HG03039 (cell line): Measurements from ENCODE around the gene ELAVL3.

Experiments
- ATAC-seq: cut with Tn5 transposase; IDR thresholded peaks from one replicate; pipeline ENCODE4 v1.9.1; 2021; ENCODE audit warnings: mild to moderate bottlenecking, moderate library complexity; ENCODE audit not compliant: unreplicated experiment

ELAVL3 gene

DNA sequence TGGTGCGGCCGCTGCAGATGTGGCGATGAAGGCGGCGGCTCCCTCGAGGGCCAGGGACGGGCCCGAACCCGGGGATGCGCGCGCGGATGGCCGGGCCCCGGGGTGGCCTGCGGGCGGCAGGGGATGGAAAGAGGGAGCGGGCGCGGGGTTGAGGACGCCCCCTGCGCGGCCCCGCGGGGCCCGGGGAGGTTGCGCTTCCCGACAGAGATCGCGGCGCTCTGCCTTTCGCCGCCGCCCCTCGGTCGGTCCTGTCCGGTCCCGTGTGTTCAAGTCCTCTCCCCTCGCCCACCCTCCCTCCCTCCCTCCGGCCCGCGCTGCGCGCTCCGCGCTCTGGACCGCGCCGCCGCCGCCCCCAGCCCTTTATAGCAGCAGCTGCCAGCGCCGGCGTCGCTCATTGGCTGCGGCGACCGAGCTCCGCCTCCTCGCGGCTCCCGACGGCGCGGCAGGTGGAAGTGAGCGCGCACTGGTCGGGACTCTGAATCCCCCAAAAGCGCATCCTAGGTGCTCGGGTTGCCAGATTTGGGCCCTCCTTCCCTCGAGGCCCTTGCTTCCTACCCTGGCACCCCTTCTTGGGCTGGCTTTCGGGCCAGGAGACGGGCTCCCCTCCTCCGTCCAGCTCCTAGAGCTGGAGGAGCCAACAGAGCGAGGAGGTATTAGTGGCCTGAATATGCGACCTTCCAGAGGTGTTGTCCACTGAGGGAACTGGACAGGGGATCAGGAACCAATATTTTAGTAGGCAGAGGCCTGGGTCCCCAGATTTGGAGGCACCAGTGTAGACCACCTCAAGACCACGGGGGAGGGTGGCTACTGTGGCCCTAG lies at the start of gene ELAVL3:
Gene ELAVL3 (minus strand): TSS at position 332 of the 819 bp plus-strand sequence. CDS start 438 bp downstream, outside the sequence.
- ATAC-seq: no peak

DNA sequence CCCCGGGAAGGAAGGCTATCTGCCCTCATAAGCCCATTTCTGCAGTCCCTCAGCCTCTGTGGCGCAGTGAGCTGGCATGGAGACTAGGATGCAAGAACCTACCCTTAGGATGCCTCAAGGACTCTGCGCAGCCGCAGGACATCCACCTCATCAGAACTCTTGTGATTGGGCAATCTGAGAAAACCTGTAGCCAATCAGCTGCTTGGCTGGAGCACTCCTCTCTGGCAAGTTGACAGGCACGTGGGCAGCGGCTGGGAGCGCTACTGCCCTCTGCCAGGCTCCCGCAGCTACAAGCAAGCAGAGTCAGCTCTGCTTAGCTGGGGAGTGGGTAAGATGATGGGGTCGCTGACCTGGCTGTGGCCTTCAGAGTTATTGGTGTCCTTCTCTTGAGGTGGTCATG lies 49.6 kb upstream of the ELAVL3 start:
- no peak for ATAC-seq

DNA sequence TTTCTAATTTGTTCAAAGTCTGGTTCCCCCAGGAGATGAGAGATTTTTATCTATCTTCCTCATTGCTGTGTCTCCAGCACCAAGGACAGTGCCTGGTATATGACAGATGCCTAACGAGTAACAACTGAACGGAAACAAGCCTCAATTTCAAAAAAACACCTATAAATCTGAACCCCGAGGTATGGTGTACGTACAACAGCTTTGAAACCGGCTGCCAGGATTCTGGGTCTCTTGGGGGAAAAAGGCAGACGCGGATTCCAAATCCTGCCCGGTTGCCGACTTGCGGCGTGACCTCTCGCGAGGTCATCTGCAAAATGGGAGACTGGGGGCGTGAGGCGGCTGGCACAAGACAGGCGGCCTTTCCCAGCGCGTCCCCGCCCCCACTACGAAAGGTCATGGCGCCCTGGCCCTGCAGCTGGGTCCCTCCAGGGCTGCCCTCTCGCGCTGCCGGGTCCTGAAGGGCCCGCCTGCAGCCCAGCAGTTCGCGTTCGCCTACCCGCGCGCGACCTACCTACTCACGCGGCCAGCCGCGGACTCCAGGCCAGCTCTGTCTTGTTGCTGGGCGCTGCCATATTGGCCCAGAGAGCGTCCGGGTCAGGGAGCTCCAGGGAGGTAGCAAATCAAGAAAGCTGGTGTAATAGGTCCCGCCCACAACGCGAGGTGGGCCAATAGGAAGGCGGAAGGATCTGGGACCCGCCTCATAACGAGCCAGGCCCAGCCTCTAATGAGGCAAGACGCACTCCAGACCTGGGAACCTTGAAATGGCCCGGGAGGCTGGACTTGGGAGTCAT lies 47.9 kb upstream of the ELAVL3 start, which contains the start of gene ECSIT:
Gene ECSIT (minus strand): TSS at position 584 of the 791 bp plus-strand sequence. CDS start 9,964 bp downstream, outside the sequence.
- peak; percentile 92 for ATAC-seq

DNA sequence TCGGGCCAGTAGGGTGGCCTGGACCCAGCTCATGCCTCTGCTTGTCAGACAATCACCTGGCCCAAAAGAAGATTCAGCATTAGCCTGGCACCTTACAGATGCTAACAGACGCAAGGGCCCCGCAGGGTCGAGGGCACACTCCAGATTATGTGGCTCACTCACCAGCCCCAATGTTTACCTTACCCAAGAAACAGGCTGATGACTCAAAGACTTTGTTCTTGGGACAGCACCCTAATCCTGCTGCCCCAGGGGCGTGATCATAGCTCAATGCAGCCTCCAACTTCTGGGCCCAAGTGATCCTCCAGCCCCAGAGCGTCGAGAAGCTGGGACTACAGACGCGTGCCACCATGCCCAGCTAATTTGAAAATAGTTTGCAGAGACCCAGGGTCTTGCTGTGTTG lies 38.3 kb upstream of the ELAVL3 start:
- no peak for ATAC-seq

DNA sequence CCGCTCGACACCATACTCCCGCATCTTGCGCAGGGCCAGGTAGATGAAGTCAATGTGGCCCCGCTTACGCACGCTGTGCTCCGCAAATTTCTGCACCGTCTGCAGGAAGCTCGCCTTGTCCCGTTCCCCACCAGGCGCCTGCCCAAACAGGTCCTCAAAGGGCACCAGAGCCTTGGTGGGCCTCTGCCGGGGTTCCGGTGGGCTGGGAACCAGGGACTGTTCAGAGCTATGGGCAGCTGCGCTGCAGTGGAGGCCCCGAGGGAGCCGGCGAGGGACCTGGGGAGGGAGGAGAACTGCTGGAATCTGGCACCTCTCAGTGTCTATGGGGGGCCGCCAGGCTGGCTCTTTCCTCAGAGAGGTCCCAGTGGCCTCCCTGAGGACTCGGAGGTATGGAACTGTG lies 33.1 kb upstream of the ELAVL3 start:
- no peak for ATAC-seq

DNA sequence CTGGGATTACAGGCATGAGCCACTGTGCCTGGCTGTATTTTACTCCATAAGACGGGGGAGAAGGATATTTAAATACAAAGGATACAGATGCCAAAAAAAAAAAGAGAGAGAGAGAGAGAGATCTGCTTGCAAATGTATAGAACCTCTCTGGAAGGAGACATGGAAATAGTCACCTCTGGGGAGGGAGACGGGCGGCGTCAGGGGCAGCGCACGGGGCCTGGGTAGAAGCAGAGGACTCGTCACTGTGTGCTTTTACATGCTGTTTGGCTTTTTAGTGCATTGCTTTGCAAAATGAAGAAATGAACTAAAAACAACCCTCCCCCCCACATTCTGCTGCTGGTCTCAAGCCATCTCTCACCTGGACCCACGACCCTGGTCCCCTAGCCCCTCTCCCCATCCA lies 29.6 kb upstream of the ELAVL3 start:
- ATAC-seq: no peak

DNA sequence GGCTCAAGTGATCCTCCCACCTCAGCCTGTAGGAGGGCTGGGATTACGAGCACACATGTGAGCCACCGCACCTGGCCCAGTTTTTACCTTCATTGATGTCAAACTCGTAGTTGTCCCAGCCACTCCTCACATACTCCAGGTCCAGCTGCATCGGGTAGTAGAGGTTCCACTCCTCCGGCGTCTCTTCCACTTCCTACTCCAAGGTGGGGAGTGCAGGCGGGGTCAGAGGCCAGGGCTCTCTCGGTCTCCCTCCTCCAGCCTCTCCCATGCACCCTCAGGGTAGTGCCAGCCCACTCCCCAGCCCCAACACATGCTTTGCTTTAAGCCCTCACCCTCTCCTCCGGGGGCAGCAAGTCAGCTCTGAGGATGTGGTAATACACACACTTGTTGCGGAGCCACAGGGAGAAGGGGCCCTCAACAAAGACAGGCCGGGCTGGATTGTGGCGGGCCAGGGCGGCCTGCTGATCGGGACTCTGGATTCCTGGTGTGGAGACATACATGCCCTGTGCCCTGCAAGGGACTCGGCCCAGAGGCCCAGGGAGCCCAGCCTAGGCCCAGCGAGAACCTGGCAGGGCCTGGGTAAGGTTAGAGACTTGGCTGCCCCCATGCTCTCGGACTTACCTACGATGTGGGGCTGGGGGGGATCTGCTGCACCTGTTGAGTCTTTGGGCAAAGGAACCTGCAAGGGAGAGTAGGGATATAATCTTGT lies 26.7 kb upstream of the ELAVL3 start:
- no peak for ATAC-seq

DNA sequence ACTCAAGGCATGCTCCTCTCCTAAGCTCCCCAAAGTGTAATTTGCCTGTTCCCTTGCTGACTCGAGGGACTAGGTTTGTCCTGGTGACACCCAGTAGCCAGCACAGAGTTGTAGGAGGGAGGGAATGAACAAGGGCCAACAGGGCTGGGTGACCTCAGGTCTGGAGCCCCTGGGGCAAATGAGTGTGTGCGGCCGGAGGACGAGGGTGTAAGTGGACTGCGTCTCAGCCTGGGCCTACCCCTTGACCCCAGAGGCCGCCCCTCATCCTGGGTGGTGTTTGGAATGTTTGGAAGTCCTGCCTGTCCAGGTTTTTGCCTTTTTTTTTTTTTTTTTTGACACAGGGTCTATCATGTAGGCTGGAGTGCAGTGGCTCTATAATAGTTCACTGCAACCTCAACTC lies 26.1 kb upstream of the ELAVL3 start:
- no peak for ATAC-seq

DNA sequence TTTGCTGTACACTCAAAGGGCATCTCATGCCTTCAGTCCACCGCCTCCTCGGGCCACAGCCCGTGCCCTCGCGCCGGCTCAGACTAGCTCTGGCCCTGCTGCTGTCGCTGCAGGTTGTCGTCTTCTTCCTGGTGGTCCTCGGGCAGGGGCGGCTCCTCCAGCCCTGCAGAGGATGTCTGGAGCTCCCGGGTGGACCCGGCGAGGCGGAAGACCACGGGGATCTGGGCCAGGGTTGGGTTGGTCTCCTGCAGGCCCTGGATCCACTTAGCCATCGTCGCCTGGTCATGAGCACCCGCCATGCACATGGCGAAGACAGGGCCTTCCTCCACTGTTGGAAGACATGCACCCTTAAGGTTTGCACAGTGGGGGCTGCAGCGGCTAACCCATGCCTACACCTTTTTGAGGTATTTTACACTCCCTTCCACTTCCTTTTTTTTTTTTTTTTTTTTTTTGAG lies 25.3 kb upstream of the ELAVL3 start:
- ATAC-seq: peak; percentile 19

DNA sequence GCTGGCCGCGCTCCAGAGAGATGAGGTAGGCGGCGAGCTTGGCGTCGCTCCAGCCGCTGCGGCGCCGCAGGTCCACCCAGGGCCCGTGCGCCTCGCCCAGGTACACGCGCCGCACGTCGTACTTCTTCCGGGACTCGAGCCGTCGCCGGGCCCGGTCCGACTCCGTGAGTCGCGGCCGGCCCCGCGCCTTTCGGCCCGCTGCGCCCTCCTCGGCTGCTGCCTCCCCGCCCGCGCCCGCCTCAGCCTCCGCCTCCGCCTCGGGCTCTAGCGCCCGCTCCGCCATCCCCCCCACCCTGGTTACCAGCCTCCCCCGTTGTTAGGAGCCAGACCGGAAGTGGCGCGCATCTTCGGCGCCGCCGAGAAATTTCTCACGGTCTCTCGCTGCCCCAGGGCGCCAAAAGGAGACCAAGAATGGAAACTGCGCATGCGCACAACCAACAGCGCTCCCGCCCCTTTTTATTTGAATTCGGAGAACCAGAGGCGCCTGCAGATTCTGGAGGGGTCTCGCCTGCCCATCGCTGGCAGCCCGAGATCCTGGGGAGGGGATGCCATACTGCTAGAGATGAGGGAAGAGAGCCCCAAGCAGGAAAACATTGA lies 24.8 kb upstream of the ELAVL3 start, which contains the start of gene ZNF653:
Gene ZNF653 (minus strand): TSS at position 336 of the 597 bp plus-strand sequence. CDS start 53 bp downstream, at position 283.
- ATAC-seq: peak; percentile 41

DNA sequence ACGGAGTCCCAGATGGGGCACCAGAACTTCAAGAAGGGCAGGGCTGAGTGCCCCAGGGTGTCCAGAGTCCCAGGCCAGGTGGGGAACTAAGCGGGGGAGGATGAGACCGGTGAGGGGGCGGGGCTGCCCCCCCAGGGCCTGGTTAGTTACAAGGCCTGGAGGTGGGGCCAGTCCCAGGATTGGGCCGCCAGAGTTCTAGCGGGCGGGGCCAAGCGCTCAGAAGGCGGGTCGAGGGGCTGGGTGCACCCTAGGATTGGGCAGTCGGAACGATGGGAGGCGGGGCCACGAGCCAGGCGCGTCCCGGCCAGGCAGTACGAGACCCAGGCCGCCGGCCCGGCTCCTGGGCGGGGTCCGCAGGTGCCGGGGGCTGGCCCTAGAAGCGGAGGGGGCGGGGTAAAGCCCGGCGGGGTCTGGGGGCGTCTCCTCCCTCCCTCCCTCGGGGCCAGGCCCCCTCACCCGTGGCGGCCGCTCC lies 24.2 kb upstream of the ELAVL3 start:
- peak; percentile 86 for ATAC-seq

DNA sequence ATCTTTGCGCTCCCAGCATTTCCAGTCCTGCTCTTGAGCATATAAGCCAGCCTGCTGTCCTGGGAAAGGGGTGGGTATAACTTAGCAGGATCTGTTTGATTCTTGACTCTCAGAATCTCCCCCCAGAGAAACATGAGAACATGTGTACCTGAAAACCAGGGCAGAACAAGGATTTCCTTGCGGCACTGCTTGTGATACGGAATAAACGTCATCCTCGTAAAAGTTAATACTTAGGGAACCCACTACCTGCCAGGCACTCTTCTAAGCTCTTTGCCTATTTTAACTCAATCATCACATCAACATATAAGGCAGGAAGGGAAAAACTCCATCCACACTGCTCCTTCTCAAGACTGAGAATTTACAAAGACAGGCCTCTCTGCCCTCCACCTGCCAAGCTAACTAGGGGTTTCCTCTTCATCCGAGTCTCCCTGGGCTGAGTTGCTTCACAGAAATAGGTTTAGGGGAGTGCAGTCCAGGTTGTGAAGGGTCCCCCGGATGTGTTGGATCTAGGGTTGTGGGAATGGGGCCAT lies 23.7 kb upstream of the ELAVL3 start:
- ATAC-seq: no peak

DNA sequence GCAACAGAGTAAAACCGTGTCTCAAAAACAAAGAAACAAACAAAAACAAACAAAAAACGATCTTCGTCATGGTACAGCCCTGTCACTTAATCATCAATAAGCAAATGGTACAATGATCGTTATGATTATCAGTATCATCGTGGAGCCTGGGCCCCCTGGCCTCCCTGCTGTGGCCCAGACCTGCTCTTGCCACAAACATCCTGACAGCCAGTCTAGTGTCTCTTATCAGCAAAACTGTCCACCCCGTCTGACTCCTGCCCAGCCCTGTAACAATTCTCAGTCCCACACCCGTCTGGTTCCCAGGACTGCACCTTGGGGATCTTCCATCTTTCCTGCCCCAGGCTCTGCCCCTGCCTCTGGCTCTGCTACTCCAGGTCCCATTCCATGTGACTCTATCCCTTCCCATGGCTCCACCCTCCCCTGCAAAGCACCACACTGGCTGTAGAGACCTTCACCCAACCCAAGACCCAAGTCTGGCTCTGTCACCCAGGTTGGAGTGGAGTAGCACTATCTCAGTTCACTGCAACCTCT lies 19.1 kb upstream of the ELAVL3 start:
- no peak for ATAC-seq

DNA sequence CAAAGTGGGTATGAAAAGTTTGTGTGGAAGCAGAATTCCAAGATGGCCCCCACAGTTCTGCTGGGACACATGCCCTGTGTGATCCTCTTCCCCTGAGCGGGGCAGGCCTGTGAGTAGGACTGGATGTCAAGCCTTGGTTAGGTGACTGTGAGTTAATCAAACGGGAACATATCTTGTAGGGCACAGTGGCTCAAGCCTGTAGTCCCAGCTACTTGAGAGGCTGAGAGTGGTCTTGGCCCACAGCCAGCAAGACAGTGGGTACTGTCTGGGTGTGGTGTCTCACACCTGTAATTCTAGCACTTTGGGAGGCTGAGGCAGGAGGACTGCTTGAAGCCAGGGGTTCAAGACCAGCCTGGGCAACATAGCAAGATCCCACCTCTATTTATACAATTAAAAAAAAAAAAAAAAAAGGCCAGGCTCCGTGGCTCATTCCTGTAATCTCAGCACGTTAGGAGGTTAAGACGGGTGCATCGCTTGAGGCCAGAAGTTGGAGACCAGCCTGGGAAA lies 18.4 kb upstream of the ELAVL3 start:
- ATAC-seq: no peak

DNA sequence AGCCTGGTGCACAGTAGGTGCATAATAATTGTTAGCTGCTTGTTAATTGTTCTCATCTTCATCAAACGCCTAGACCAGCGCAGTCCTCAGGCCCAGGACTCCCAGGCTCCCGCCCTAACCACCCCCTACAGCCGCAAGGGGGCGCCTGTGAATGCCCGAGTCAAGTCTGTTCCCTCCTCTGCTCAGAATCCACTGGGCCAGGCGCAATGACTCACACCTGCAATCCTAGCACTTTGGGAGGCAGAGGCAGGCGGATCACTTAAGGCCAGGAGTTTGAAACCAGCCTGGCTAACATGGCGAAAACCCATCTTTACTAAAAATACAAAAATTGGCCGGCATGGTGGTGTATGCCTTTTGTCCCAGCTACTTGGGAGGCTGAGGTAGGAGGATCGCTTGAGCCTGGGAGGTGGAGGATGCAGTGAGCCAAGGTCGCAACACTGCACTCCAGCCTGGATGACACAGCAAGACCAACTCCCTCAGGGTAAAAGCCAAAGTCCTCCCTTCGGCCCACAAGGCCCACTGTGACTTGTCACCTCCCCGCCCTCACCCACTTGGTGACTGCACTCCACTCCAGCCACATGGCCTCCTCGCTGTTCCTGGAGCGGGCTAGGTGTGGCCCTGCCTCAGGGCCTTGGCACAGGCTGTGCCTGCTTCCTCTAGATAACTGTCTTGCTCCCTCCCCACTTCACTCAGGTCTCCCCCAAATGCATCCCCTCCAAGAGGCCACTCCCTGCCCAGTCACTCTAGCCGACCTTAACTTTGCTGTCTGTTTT lies 15.7 kb upstream of the ELAVL3 start:
- ATAC-seq: no peak

DNA sequence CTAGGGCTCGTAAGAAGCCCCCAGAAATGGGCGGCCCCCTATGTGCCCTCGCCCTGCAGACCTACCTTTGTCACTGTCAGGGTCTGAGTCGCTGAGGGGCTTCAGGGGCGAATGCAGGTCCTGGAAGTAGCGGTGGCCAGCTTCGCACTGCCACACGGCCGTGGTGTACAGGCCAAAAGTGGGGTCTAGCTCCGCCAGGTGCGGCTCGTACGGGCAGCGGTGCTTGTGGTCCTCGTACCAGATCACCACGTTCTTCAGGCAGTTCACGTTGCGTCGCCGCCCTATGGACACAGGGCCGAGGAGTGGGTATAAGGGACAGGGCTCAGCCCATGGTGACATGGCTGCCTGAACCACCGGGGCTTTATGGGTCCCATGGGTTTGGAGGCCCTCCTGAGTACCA lies 15.0 kb upstream of the ELAVL3 start:
- ATAC-seq: no peak

DNA sequence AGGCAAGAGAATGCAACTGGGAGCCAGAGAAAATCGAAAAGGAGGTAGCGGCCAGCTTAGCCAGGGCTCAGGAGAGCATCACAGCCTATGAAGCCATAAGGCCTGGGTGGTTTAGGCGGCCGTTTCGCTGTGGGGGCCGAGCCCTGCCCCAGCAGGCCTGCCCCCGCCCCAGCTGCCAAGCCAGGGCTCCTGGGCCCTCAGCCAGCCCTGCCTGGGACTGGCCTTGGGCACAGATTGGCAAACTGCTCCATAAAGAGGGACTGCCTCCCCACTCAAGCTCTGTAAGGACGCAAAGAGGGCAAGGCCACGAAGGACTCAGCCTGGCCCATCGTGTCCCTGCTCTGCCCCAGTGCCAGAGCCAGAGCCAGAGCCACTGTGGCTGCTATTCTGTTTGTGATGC lies 14.6 kb upstream of the ELAVL3 start:
- ATAC-seq: no peak

DNA sequence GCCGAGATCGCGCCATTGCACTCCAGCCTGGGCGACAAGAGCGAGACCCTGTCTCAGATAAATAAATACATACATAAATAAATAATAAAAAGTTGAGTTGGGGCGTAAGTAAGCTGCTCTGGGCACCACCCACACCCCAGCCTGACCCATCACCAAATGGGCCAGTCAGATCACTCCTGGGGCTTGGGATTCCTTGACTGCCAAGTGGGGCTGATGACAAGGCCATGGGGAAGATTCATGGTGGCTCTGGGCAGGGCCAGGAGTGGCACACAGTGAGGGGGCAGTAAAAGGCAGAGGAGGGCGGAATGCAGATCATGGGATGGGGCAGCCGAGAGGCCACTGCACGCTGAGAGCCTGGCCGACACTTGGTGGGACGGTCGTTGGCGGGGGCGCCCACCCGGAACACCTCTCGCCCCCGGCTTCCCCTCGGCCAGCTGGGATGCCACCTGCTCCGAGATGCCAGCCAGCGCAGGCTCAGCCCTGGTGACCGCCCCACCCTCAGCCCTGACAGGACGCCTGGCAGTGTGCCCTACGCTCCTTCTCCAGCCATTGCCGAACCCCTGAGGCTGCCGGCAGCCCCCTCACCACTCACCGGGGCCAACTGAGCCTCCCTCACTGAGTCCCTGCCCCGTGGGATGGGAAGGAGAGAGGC lies 13.9 kb upstream of the ELAVL3 start:
- ATAC-seq: no peak

DNA sequence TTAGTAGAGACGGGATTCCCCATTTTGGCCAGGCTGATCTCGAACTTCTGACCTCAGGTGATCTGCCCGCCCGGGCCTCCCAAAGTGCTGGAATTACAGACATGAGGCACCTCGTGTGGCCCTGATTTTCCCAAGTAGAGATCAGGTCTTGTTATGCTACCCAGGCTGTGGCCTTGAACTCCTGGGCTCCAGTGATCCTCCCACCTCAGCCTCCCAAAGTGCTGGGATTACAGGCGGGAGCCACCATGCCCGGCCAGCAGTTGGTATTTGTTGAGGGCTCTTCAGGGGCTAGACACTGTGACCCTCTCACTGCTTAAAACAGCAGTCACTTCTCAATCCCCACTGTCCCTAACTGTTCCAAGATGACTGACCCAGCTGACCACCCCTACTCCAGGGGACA lies 8.5 kb upstream of the ELAVL3 start:
- no peak for ATAC-seq
